ENCODE results near the gene IL18R1. TPM values are rescaled to one million over a fixed set of nuclear protein-coding genes. Genes with fewer than 3 reads are reported as not detected.

Gene IL18R1
- total and polyA plus RNA-seq, 2 experiments from 2014 or later: 0.04 to 0.12 TPM

DNA sequence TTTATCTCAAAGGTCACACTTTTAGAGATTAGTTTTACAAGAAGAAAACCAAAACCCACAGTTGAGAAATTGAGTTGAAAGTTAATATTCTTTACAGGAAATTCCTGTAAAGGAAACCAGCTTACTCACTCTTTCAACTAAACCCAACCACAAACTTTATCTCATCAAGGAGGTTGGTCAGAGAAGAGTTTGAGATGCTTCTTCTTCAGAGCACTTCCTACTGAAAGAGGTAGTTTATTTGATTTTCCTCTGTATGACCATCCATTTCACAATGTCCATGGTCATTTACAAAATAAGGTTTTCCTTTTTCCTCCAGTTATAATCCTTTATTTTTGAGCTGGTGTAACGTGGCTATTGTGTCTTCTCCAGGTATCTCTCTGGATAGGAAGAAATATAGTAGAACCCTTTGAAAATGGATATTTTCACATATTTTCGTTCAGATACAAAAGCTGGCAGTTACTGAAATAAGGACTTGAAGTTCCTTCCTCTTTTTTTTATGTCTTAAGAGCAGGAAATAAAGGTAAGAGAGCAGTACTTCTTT is 62.9 kb downstream of the IL18R1 start:
- Histone ChIP-seq H3K4me3 (no peak overlapping the region), H3K27me3 (no peaks in the 10 kb centered on the region), H3K27ac (no peak overlapping the region), H3K9me3 (ENCODE audit: low read depth) (no peaks in the 10 kb centered on the region), H3K4me1 (ENCODE audit: low read depth) (no peaks in the 10 kb centered on the region), H3K36me3 (no peaks in the 10 kb centered on the region)
- TF ChIP-seq, protein P1, sequence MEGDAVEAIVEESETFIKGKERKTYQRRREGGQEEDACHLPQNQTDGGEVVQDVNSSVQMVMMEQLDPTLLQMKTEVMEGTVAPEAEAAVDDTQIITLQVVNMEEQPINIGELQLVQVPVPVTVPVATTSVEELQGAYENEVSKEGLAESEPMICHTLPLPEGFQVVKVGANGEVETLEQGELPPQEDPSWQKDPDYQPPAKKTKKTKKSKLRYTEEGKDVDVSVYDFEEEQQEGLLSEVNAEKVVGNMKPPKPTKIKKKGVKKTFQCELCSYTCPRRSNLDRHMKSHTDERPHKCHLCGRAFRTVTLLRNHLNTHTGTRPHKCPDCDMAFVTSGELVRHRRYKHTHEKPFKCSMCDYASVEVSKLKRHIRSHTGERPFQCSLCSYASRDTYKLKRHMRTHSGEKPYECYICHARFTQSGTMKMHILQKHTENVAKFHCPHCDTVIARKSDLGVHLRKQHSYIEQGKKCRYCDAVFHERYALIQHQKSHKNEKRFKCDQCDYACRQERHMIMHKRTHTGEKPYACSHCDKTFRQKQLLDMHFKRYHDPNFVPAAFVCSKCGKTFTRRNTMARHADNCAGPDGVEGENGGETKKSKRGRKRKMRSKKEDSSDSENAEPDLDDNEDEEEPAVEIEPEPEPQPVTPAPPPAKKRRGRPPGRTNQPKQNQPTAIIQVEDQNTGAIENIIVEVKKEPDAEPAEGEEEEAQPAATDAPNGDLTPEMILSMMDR (IDR thresholded peaks at IDR 0.05; ENCODE audit: low read depth, low read length): no peak
- peak in 1 of 2 donors; percentile 60 for DNase-seq (ENCODE audit: low read depth in 1 of 2, low spot score in 1 of 2)

DNA sequence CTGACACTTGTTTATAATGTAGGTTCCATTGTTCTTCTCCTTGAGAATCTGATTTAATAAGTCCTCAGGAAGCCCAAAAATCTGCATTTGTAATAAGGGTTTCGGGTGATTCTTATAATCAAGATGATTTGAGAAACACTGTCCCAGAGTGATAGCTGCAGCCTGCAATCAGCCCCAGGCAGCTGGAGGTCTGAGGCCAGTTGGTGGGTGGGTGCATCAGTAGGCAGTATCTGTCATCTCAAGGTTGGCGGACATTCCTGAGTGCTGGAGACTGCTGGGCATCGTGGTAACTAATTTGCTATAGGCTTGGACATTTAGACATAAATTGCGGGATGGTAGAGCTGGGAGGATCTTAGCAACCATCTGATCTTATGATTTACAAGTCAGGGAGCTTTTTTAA is 64.7 kb downstream of the IL18R1 start:
- TF ChIP-seq, protein P1 (IDR thresholded peaks at IDR 0.05; ENCODE audit: low read depth, low read length): no peak
- DNase-seq (ENCODE audit: low read depth in 1 of 2, low spot score in 1 of 2): no peak
- no peaks in the 10 kb centered on the region for H3K27me3 ChIP-seq
- no peaks in the 10 kb centered on the region for H3K4me1 ChIP-seq (ENCODE audit: low read depth)
- H3K4me3 ChIP-seq: no peak overlapping the region
- H3K36me3 ChIP-seq: no peaks in the 10 kb centered on the region
- H3K9me3 ChIP-seq (ENCODE audit: low read depth): no peaks in the 10 kb centered on the region
- no peak overlapping the region for H3K27ac ChIP-seq

DNA sequence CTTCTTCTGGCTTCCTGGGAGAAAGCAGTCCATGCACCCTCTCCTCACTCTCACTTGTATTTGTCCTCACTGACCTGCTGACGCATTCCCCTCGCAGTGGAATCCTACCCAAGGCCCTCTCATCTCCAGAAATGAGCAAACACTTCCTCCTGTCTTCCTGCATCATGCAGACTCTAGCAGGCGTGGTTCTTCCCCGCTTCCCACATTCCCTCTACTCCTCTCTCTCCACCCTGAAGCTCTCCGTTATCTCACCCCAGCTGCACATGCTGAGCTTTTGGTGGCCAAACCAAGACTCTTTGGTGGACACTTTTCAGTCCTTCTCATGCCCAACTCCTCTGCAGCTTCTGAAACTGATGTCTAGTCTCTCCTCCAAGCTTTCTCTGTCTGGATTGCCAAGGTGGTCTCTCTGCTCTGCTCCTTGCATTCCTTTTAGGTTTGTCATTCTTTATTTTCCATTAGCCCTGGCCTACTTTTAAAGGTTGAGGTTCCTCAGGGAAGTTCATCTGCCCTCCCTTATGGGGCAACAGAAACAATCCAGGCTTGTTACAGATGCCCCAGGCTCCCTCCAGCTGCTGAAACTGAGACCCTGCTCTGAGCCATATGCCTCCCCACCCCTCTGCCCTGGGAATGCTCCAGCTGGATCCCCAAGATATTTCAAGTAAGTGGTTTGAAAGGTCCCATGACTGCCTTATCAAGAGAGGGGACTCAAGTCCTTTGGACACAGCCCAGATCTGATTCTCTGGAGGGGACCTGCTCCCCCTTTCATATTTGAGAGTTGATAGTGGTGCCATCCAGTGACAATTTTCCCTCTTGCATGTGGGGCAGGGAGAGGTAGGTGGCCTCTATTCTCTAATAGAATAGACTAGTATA is 66.5 kb downstream of the IL18R1 start:
- no peak overlapping the region for H3K27ac ChIP-seq
- no peaks in the 10 kb centered on the region for H3K4me1 ChIP-seq (ENCODE audit: low read depth)
- no peaks in the 10 kb centered on the region for H3K27me3 ChIP-seq
- H3K9me3 ChIP-seq (ENCODE audit: low read depth): no peaks in the 10 kb centered on the region
- no peaks in the 10 kb centered on the region for H3K36me3 ChIP-seq
- no peak overlapping the region for H3K4me3 ChIP-seq
- no peak for DNase-seq (ENCODE audit: low read depth in 1 of 2, low spot score in 1 of 2)
- TF ChIP-seq, protein P1 (IDR thresholded peaks at IDR 0.05; ENCODE audit: low read depth, low read length): no peak

DNA sequence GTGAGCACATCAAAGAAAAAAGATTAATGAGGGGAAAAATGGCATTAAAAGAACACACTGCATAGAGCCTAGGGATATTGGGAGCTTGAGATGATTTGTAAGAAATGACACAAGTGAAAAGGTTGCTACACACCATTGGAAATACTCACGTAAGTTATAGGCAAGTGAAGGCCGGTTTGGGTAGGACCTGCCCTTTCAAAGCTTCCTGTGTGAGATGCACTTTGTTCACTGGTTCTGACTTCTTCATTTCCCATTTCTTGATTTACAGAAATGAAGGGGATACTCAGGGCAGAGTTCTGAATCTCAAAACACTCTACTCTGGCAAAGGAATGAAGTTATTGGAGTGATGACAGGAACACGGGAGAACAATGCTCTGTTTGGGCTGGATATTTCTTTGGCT is 67.3 kb downstream of the IL18R1 start, which contains the start of gene IL18RAP:
Gene IL18RAP (plus strand): TSS at position 251 of the 400 bp plus-strand sequence. CDS start 118 bp downstream, at position 369.
- no peaks in the 10 kb centered on the region for H3K27me3 ChIP-seq
- H3K4me1 ChIP-seq (ENCODE audit: low read depth): no peaks in the 10 kb centered on the region
- no peaks in the 10 kb centered on the region for H3K9me3 ChIP-seq (ENCODE audit: low read depth)
- no peaks in the 10 kb centered on the region for H3K36me3 ChIP-seq
- no peak within 1 kb of the TSS for H3K4me3 ChIP-seq
- no peak within 1 kb of the TSS for H3K27ac ChIP-seq
- no peak for DNase-seq (ENCODE audit: low read depth in 1 of 2, low spot score in 1 of 2)
- TF ChIP-seq, protein P1 (IDR thresholded peaks at IDR 0.05; ENCODE audit: low read depth, low read length): no peak

DNA sequence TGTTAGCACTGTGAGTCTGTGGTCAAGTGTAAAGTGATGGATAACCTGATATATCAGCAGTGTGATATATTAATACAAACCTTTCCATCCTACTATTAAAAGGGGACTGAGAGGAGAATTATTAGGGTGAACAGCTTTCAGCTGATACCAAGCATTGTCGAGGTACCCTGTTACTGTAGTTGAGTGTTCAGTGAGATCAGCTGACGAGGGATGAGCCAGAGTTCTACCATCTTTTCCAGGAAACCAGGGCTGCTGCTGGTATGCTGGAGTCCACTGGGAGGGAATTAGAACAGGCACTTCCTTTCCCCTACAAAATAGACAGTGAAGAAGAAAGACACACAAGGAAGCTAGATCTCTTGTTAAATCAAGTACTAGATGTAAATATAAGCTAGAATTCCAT is 67.8 kb downstream of the IL18R1 start:
- H3K27ac ChIP-seq: no peak overlapping the region
- no peaks in the 10 kb centered on the region for H3K9me3 ChIP-seq (ENCODE audit: low read depth)
- TF ChIP-seq, protein P1 (IDR thresholded peaks at IDR 0.05; ENCODE audit: low read depth, low read length): no peak
- H3K36me3 ChIP-seq: no peaks in the 10 kb centered on the region
- H3K4me1 ChIP-seq (ENCODE audit: low read depth): no peaks in the 10 kb centered on the region
- no peaks in the 10 kb centered on the region for H3K27me3 ChIP-seq
- no peak for DNase-seq (ENCODE audit: low read depth in 1 of 2, low spot score in 1 of 2)
- H3K4me3 ChIP-seq: no peak overlapping the region

Measured in cardiac muscle cell (in vitro differentiated cells and primary cell).